Limb (tissue), 2 donors: ENCODE measurements around the gene TEX261.
A peak's percentile ranks its signal among the peaks of the same experiment; 100 is the strongest.

Experiments
- DNase-seq, 2 donors: peaks; one replicate each; pipeline ENCODE4 v3.0.0-alpha.2; 2016; ENCODE audit errors: extremely low spot score in 2 of 2

The TEX261 gene

GRCh38 chr2:70982971-70983370 is 11.7 kb downstream of the TEX261 start:
- DNase-seq, result peak in 1 of 2 donors; percentile 3

GRCh38 chr2:70981866-70982810 is 12.5 kb downstream of the TEX261 start:
- peak in 1 of 2 donors; percentile 18 for DNase-seq

DNA sequence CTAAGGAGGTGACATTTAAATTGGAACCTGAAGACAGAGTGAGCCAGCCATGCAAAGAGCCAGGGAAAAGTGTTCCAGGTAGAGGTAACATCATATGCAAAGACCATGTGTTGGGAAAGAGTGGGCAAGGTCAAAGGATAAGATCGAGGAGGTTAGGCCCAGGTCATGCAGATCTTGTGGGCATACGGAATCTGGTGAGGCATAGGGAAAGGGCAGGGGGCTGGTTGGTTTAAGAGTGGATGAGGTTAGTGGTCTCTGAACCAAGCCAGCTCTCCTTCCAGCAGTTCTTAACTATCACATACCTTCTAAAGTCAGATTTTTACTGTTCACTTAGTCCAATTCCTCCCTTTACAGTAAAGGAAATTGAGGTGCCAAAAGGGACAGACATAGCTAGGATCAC is 13.3 kb downstream of the TEX261 start:
- DNase-seq, result peak in 1 of 2 donors; percentile 12

DNA sequence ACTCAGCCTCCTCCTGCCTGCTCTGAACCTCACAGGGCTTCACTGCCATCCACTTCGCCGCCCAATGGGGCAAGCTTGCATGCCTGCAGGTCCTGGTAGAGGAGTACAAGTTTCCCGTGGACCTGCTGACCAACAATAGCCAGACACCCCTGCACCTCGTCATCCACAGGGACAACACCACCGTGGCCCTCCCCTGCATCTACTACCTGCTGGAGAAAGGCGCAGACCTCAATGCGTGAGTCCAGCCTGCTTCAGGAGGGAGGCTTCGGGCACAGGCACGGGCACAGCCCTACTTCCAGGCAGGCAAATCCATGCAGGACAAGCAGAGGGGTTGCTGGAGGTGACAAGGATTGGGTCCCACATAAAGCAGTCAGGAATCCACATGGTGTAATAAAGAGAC is 15.0 kb downstream of the TEX261 start:
- DNase-seq, result peak in 1 of 2 donors; percentile 27

- no peak for DNase-seq
These were observed 15.5 kb downstream of the TEX261 start for GRCh38 chr2:70979180-70979488.

DNA sequence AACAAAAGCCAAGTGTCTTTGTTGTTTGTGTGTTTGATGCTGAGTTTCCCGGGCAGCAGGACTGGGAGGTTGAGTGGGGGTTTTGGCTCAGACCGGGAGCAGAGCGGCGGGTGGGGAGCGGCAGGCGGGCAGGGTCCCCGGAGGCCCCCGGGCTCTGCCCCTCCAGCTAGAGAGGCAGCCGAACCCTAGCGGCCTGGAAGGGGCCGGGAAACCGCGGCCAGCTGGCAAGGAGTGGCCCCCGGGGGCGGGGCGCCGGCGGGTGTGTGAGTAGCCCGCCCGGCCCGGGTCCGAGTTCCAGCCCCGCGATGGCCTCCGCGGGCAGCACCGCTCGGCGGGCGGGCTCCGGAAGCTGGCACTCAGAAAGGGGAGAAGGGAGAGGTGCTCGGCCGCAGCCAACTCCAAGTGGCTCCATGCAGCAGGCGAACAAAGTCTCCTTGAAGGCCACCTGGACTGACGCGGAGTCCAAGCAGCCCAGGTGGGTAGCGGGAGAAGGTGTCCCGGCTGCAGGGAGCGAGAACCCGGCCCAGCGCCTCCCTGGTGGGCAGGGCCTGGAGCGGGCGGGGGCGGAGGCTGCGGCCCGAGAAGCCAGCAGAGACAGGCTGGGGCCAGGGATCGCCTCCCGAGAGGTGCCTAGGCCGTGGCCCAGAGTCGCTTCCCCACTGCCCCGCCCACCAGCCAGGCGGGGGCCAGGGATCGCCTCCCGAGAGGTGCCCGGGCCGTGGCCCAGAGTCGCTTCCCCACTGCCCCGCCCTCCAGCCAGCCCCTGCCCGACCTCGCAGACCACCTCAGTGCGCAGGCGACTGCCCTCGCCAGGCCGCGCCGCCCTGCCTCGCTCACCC is 16.1 kb downstream of the TEX261 start, which contains the start of gene ANKRD53:
Gene ANKRD53 (plus strand): TSS at position 290 of the 839 bp plus-strand sequence. CDS start 16 bp downstream, at position 306.
- peak; percentile 25 to 75 for DNase-seq

GRCh38 chr2:70977605-70978205 is 17.0 kb downstream of the TEX261 start:
- no peak for DNase-seq

DNA sequence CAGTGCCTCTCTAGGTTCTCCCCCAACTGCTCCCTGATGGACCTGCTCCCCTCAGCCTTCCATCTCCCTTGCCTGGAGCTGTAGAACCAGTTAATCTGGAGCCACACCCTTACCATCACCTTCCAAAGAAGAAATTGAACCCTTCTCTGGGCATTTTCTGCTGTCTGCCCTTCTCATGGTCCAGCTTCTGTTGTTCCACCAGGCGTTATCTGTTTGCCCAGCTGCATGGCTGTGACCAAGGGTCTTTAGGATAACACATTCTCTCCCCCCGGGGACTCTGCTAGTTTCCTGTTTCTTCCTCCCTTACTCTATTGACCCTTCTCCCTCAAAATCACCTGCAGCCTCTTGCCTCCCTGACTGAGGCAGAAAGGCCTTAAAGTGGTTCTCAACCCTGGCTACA is 19.4 kb downstream of the TEX261 start:
- no peak for DNase-seq

DNA sequence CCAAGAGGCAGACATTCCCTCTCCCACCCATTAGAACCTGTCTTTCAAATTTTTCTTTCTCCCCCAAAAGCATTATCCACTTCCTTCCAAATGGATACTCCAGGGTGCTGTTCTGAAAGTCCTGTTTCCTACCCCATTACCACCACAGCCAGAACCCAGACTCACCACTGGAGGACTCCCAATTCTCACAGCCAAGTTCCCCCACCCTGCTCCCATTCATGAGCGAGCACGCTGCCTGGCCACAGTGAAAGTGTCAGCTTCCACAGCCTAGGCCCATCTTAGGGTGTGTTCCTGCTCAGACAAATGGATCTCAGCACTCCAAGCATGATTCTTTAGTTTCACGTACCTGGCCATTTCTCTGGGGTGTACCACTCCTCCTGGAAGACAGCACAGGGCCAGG is 20.1 kb downstream of the TEX261 start:
- DNase-seq, result no peak

DNA sequence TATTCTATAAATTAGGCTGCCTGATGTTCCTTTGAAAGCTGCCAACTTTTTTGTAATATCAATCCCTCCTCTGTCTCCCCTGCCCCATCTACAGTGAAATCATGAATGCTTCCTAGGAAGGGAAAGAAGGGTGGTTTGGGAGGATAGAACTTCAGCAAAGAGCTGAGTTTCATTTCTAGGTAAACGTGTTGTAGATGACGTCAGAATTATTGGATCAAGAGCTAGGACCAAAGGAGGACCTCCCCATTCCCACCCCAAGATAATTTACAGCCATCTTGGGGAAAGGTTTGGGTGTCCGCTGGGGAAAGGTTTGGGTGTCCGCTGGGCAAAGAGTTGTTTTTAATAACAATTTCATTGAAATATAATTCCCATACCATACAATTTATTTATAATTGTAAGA is 27.5 kb downstream of the TEX261 start:
- DNase-seq, result no peak

DNA sequence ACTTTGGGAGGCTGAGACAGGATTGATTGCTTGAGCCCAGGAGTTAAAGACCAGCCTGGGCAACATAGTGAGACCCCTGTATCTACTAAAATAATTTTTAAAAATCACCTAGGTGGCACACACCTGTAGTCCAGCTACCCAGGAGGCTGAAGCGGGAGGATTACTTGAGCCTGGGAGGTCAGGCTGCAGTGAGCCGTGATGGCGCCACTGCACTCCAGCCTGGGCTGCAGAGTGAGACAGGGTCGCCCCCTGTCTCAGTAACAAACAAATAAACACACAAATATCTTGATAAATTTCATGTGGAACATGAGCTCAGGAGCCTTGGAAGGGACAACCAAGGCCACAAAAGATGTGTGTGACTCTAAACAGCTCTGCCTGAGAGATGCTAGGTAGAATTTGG is 28.0 kb downstream of the TEX261 start:
- DNase-seq, result no peak

DNA sequence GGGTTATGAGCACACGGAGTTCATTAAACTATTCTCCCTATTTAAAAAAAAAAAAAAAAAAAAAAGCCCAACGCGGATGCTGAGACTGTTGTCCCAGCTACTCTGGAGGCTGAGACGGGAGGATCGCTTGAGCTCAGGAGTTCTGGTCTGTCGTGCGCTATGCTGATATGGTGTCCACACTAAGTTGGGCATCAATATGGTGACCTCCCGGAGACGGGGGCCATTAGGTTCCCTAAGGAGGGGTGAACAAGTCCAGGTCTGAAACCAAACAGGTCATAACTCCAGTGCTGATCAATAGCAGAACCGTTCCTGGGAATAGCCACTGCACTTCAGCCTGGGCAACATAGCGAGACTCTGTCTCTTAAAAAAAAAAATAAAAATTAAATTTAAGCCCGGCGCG is 29.2 kb downstream of the TEX261 start:
- no peak for DNase-seq

DNA sequence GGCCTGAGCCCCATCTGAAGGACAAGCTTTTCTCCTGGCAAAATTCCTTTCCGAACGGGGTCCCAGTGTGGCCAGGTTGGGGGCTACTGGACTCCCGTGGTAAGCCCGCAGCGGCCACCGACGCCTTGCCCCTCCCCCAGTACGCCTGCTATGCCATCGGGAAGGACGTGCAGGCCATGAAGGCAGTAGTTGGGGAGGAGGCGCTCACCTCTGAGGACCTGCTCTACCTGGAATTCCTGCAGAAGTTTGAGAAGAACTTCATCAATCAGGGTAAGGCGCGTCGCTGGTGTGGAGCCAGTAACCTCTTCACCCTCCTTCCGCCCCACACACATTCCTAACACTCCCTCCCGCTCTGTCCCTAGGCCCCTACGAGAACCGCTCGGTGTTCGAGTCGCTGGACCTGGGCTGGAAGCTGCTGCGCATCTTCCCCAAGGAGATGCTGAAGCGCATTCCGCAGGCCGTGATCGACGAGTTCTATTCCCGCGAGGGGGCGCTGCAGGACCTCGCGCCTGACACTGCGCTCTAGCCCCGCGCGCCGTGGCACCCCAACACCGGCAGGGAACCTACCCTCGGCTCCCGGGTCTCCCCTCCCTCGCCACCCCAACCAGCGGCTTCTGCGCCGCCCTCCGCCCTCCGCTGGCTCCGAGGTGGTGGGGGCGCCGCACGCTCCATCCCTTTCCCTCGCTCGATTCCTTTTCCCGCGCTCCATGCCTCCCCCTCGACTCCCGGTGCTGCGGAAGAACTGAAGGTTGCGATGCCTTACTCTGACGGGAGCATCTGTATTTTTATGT is 29.9 kb downstream of the TEX261 start:
- DNase-seq, result peak in 1 of 2 donors; percentile 75

- no peak for DNase-seq
These were observed 30.5 kb downstream of the TEX261 start for GRCh38 chr2:70964133-70964532.

- DNase-seq, result no peak
These were observed 31.5 kb downstream of the TEX261 start for GRCh38 chr2:70962885-70963878.

GRCh38 chr2:70962211-70962884 is 32.3 kb downstream of the TEX261 start:
- no peak for DNase-seq

DNA sequence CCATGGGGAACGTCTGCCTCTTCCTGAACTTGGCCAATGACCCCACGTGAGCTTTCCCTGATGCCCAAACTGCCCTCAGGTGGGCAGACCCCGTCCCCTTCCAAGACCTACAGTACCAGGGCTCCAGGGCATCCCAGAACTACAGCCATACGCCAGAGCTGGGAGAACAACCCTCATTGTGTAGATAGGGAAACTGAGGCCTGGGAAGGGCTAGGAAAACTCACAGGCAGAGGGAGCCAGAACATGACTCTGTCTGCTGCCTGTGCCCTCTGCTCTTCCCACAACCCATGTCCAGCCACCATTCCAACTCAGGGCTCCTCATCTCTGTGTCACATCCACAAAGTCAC is 33.1 kb downstream of the TEX261 start:
- DNase-seq, result no peak

- no peak for DNase-seq
These were observed 33.6 kb downstream of the TEX261 start for GRCh38 chr2:70960833-70961647.
